Trophoblast cell (in vitro differentiated cells and primary cell): Measurements from ENCODE around the gene IL17REL.

Source experiments
- DNase-seq, 2 donors: peaks; one replicate each; pipeline ENCODE4 v3.0.0-alpha.2; 2016
- H2AFZ ChIP-seq: 2 replicates; pipeline ENCODE4 v1.6.1; 2013; ENCODE audit warnings: low read length, moderate library complexity, mild to moderate bottlenecking; ENCODE audit not compliant: insufficient read depth, poor library complexity
- H2AK5ac ChIP-seq: 2 replicates; pipeline ENCODE4 v1.6.1; 2013; ENCODE audit warnings: mild to moderate bottlenecking, low read length
- H2BK120ac ChIP-seq: 2 replicates; pipeline ENCODE4 v1.6.1; 2013; ENCODE audit warnings: low read length, mild to moderate bottlenecking, moderate library complexity; ENCODE audit not compliant: insufficient read depth, poor library complexity
- H2BK12ac ChIP-seq: 2 replicates; pipeline ENCODE4 v1.6.1; 2013; ENCODE audit warnings: mild to moderate bottlenecking, low read length, moderate library complexity
- H2BK5ac ChIP-seq: 2 replicates; pipeline ENCODE4 v1.6.1; 2013; ENCODE audit warnings: low read length, low read depth, moderate library complexity, mild to moderate bottlenecking; ENCODE audit not compliant: poor library complexity
- H3K14ac ChIP-seq: 2 replicates; pipeline ENCODE4 v1.6.1; 2013; ENCODE audit warnings: mild to moderate bottlenecking, low read length
- H3K18ac ChIP-seq: 2 replicates; pipeline ENCODE4 v1.6.1; 2013; ENCODE audit warnings: mild to moderate bottlenecking, low read length
- H3K23ac ChIP-seq: 2 replicates; pipeline ENCODE4 v1.6.1; 2013; ENCODE audit warnings: low read length
- H3K27ac ChIP-seq: 2 replicates; pipeline ENCODE4 v1.5.1; 2013; ENCODE audit warnings: low read depth, mild to moderate bottlenecking, inconsistent platforms, low read length, moderate library complexity
- H3K27me3 ChIP-seq: 2 replicates; pipeline ENCODE4 v1.6.1; 2013; ENCODE audit warnings: inconsistent platforms, mild to moderate bottlenecking, low read length, moderate library complexity; ENCODE audit not compliant: insufficient read depth
- H3K36me3 ChIP-seq, 2 experiments: 1 replicate in 1 of 2; 2 replicates in 1 of 2; pipeline ENCODE4 v1.6.1; 2013; ENCODE audit warnings: low read length in 2 of 2, mild to moderate bottlenecking in 2 of 2, moderate library complexity in 1 of 2; ENCODE audit not compliant: insufficient read depth in 2 of 2, control insufficient read depth in 1 of 2
- H3K4ac ChIP-seq: 2 replicates; pipeline ENCODE4 v1.6.1; 2013; ENCODE audit warnings: low read depth, mild to moderate bottlenecking, low read length, moderate library complexity
- H3K4me1 ChIP-seq, 2 experiments: 1 replicate in 1 of 2; 2 replicates in 1 of 2; pipeline ENCODE4 v1.6.1; 2013; ENCODE audit warnings: low read length in 2 of 2, mild to moderate bottlenecking in 2 of 2, moderate library complexity in 1 of 2; ENCODE audit not compliant: insufficient read depth in 2 of 2, control insufficient read depth in 1 of 2
- H3K4me2 ChIP-seq: 2 replicates; pipeline ENCODE4 v1.6.1; 2013; ENCODE audit warnings: inconsistent platforms, mild to moderate bottlenecking, low read length, moderate library complexity
- H3K4me3 ChIP-seq: 2 replicates; pipeline ENCODE4 v1.5.1; 2013; ENCODE audit warnings: mild to moderate bottlenecking, low read depth, low read length, inconsistent platforms
- H3K79me1 ChIP-seq: one replicate; pipeline ENCODE4 v1.6.1; 2013; ENCODE audit warnings: low read length
- H3K79me2 ChIP-seq: 2 replicates; pipeline ENCODE4 v1.6.1; 2013; ENCODE audit warnings: low read length, mild to moderate bottlenecking; ENCODE audit not compliant: control insufficient read depth, insufficient read depth, poor library complexity
- H3K9ac ChIP-seq: 2 replicates; pipeline ENCODE4 v1.6.1; 2013; ENCODE audit warnings: mild to moderate bottlenecking, low read length
- H3K9me3 ChIP-seq: 2 replicates; pipeline ENCODE4 v1.6.1; 2013; ENCODE audit warnings: low read depth, mild to moderate bottlenecking, control low read depth, inconsistent platforms, low read length; ENCODE audit not compliant: insufficient read depth
- H4K12ac ChIP-seq: 2 replicates; pipeline ENCODE4 v1.6.1; 2013; ENCODE audit warnings: low read depth, mild to moderate bottlenecking, low read length, moderate library complexity
- H4K8ac ChIP-seq: 2 replicates; pipeline ENCODE4 v1.6.1; 2013; ENCODE audit warnings: low read depth, mild to moderate bottlenecking, low read length, moderate library complexity
- H4K91ac ChIP-seq: one replicate; pipeline ENCODE4 v1.6.1; 2013; ENCODE audit warnings: low read depth, mild to moderate bottlenecking, low read length, moderate library complexity
- WGBS: extraction: QIAGEN DNeasy Blood & Tissue Kit; methylation state at CpG from one replicate; pipeline ENCODE4 v1.1.7; 2013; ENCODE audit warnings: missing lambda C conversion rate; ENCODE audit not compliant: insufficient read length, insufficient coverage; ENCODE audit errors: extremely low coverage; 5-methylcytosine and 5-hydroxymethylcytosine counted together

IL17REL gene

GRCh38 chr22:49995041-49995360 lies 17.6 kb downstream of the IL17REL start:
- Histone ChIP-seq H3K79me1 (no peaks in the 10 kb centered on the region), H2AK5ac (no peak overlapping the region), H3K23ac (no peak overlapping the region), H4K8ac (no peak overlapping the region), H3K27me3 (peaks cover 3% of the 10 kb centered on the region), H2BK5ac (no peak overlapping the region), H3K14ac (no peak overlapping the region), H3K4me1 (peaks cover 0 to 3% of the 10 kb centered on the region in 2 experiments), H2BK120ac (no peak overlapping the region), H3K4me3 (no peak overlapping the region), H3K4ac (no peak overlapping the region), H3K27ac (no peak overlapping the region), H4K12ac (no peak overlapping the region), H3K9me3 (peaks cover 30% of the 10 kb centered on the region), H4K91ac (no peak overlapping the region), H3K79me2 (no peaks in the 10 kb centered on the region), H3K4me2 (no peak overlapping the region), H2BK12ac (no peak overlapping the region), H2AFZ (no peak overlapping the region), H3K9ac (no peak overlapping the region), H3K36me3 (no peaks in the 10 kb centered on the region), H3K18ac (no peak overlapping the region)
- no peak for DNase-seq
- no CpG with 5 or more reads among the region's 3 CpGs for WGBS

- Histone ChIP-seq H2BK120ac (no peak overlapping the region), H3K79me1 (no peaks in the 10 kb centered on the region), H2AK5ac (no peak overlapping the region), H3K4me3 (no peak overlapping the region), H2BK12ac (no peak overlapping the region), H3K27ac (no peak overlapping the region), H4K8ac (no peak overlapping the region), H3K23ac (no peak overlapping the region), H3K4me1 (peaks cover 0 to 3% of the 10 kb centered on the region in 2 experiments), H4K12ac (no peak overlapping the region), H3K14ac (no peak overlapping the region), H3K9me3 (peaks cover 31% of the 10 kb centered on the region), H2BK5ac (no peak overlapping the region), H3K18ac (no peak overlapping the region), H3K36me3 (no peaks in the 10 kb centered on the region), H2AFZ (no peak overlapping the region), H3K9ac (no peak overlapping the region), H4K91ac (no peak overlapping the region), H3K27me3 (no peaks in the 10 kb centered on the region), H3K4ac (no peak overlapping the region), H3K79me2 (no peaks in the 10 kb centered on the region), H3K4me2 (no peak overlapping the region)
- no peak for DNase-seq
- no CpG with 5 or more reads among the region's 21 CpGs for WGBS
Observed at GRCh38 chr22:49994361-49995040, 18.1 kb downstream of the IL17REL start.

DNA sequence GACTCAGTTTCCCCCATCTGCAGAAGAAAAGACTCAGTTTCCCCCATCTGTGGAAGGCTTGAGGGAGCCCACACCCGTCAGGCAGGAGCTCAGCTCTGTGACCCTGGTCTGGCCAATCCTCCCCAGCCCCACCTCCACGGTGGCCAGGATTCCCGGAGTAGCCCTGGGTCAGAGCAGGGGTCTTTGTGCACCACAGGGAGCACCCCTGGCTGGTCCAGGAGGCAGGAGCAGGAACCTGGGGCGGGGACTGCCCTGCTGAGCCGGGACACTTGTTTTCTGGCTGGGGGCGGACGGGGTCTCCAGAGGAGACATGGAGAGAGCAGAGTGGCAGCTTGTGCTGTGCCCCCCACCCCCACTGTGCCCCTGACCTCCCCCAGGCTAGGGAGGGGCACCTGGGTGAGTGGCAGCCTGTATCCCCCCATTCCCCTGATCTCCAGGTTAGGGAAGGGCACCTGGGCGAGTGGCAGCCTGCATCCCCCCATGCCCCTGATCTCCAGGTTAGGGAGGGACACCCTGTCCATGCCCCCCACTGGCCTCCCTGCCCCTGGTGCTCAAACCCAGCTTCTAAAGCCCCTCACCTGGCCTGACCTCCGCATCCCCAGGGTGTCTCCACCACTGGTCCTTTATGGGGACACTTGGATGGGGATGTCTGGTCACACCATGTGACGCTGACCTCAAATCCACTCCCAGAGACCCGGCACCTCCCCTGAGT lies 18.8 kb downstream of the IL17REL start:
- Histone ChIP-seq H2BK120ac (no peak overlapping the region), H2AFZ (no peak overlapping the region), H3K4ac (no peak overlapping the region), H3K27ac (no peak overlapping the region), H4K12ac (no peak overlapping the region), H3K36me3 (no peaks in the 10 kb centered on the region), H4K8ac (no peak overlapping the region), H2AK5ac (no peak overlapping the region), H3K4me2 (no peak overlapping the region), H3K27me3 (no peaks in the 10 kb centered on the region), H3K14ac (no peak overlapping the region), H3K4me3 (no peak overlapping the region), H3K23ac (no peak overlapping the region), H4K91ac (no peak overlapping the region), H3K9ac (no peak overlapping the region), H3K4me1 (no peaks in the 10 kb centered on the region), H2BK12ac (no peak overlapping the region), H3K18ac (no peak overlapping the region), H2BK5ac (no peak overlapping the region), H3K79me2 (no peaks in the 10 kb centered on the region), H3K79me1 (no peaks in the 10 kb centered on the region), H3K9me3 (peaks cover 26% of the 10 kb centered on the region)
- WGBS = no CpG with 5 or more reads among the region's 11 CpGs
- DNase-seq = no peak

- H3K4me3 ChIP-seq = no peak overlapping the region
- no peak overlapping the region for H2AFZ ChIP-seq
- no peak overlapping the region for H2AK5ac ChIP-seq
- peak; percentile 26 to 62 for DNase-seq
- no peak overlapping the region for H4K8ac ChIP-seq
- no peaks in the 10 kb centered on the region for H3K4me1 ChIP-seq
- no peak overlapping the region for H2BK12ac ChIP-seq
- no CpG with 5 or more reads among the region's 23 CpGs for WGBS
- no peak overlapping the region for H3K14ac ChIP-seq
- no peaks in the 10 kb centered on the region for H3K79me2 ChIP-seq
- H3K18ac ChIP-seq = no peak overlapping the region
- no peaks in the 10 kb centered on the region for H3K79me1 ChIP-seq
- no peak overlapping the region for H3K23ac ChIP-seq
- H3K9ac ChIP-seq = no peak overlapping the region
- no peak overlapping the region for H3K4ac ChIP-seq
- no peak overlapping the region for H4K12ac ChIP-seq
- no peak overlapping the region for H2BK120ac ChIP-seq
- no peak overlapping the region for H2BK5ac ChIP-seq
- H3K4me2 ChIP-seq = no peak overlapping the region
- H3K27me3 ChIP-seq = no peaks in the 10 kb centered on the region
- no peak overlapping the region for H4K91ac ChIP-seq
- no peak overlapping the region for H3K27ac ChIP-seq
- H3K9me3 ChIP-seq = peaks cover 24% of the 10 kb centered on the region
- H3K36me3 ChIP-seq = no peaks in the 10 kb centered on the region
Observed at GRCh38 chr22:49992921-49993648, 19.5 kb downstream of the IL17REL start.
